Upper lobe of right lung (tissue), 1 donor: ENCODE data around the gene DSCAM. TPM values are rescaled to one million over a fixed set of nuclear protein-coding genes. Genes with fewer than 3 reads are reported as not detected.

Experiments
- ATAC-seq: fragments of 200-7000 bp; cut with Tn5 transposase; one replicate; pipeline ENCODE4 v1.9.1; 2020; ENCODE audit warnings: mild to moderate bottlenecking, moderate library complexity
- DNase-seq: peaks from one replicate; pipeline ENCODE4 v3.0.0-alpha.2; 2020
- H3K27ac ChIP-seq: fragments of 200-600 bp; one replicate; pipeline ENCODE4 v1.8.0; 2022
- H3K27me3 ChIP-seq: fragments of 200-600 bp; one replicate; pipeline ENCODE4 v1.8.0; 2022; ENCODE audit warnings: mild to moderate bottlenecking
- H3K36me3 ChIP-seq: fragments of 200-600 bp; one replicate; pipeline ENCODE4 v1.8.0; 2022
- H3K4me1 ChIP-seq: fragments of 200-600 bp; one replicate; pipeline ENCODE4 v1.8.0; 2022
- H3K4me3 ChIP-seq: fragments of 200-600 bp; one replicate; pipeline ENCODE4 v1.8.0; 2022; ENCODE audit warnings: mild to moderate bottlenecking
- H3K9me3 ChIP-seq: fragments of 200-600 bp; one replicate; pipeline ENCODE4 v1.8.0; 2022
- intact Hi-C: fragments of 100-400 bp; cut with DNase I; formaldehyde crosslinking; loops from one replicate; pipeline ENCODE4 v1.11.0; 2022
- total RNA-seq: library from RNA; stranded (reverse); fragmentation: NEBNext Ultra II Directional; extraction: Animal tissue kit (Norgen Biotek cat#: 25700); gene quantifications from one replicate; pipeline ENCODE4 v1.2.1, GENCODE V29; 2021
- TF ChIP-seq, protein P1 (sequence below): fragments of 200-600 bp; IDR thresholded peaks from one replicate; pipeline ENCODE4 v1.8.0; 2022; ENCODE audit warnings: antibody characterized with exemption
- donor health status: DM: no; HTN: yes; CAD: no; lungs with severe emphysema.

The DSCAM gene
- total RNA-seq, 1 donor from 2014 or later = not detected

- intact Hi-C loops = no loop called here
- ATAC-seq (no peak), DNase-seq (no peak)
- Histone ChIP-seq H3K27me3 (no peaks in the 10 kb centered on the region), H3K36me3 (no peaks in the 10 kb centered on the region), H3K27ac (no peak overlapping the region), H3K9me3 (no peaks in the 10 kb centered on the region), H3K4me3 (no peak overlapping the region), H3K4me1 (no peaks in the 10 kb centered on the region)
- TF ChIP-seq, protein P1, sequence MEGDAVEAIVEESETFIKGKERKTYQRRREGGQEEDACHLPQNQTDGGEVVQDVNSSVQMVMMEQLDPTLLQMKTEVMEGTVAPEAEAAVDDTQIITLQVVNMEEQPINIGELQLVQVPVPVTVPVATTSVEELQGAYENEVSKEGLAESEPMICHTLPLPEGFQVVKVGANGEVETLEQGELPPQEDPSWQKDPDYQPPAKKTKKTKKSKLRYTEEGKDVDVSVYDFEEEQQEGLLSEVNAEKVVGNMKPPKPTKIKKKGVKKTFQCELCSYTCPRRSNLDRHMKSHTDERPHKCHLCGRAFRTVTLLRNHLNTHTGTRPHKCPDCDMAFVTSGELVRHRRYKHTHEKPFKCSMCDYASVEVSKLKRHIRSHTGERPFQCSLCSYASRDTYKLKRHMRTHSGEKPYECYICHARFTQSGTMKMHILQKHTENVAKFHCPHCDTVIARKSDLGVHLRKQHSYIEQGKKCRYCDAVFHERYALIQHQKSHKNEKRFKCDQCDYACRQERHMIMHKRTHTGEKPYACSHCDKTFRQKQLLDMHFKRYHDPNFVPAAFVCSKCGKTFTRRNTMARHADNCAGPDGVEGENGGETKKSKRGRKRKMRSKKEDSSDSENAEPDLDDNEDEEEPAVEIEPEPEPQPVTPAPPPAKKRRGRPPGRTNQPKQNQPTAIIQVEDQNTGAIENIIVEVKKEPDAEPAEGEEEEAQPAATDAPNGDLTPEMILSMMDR = no peak
Measured at GRCh38 chr21:40379881-40380810, 466.8 kb downstream of the DSCAM start.

GRCh38 chr21:40377135-40377534 lies 469.8 kb downstream of the DSCAM start:
- TF ChIP-seq, protein P1 = no peak
- Histone ChIP-seq H3K4me3 (no peak overlapping the region), H3K27ac (no peak overlapping the region), H3K9me3 (no peaks in the 10 kb centered on the region), H3K27me3 (no peaks in the 10 kb centered on the region), H3K4me1 (no peaks in the 10 kb centered on the region), H3K36me3 (no peaks in the 10 kb centered on the region)
- no peak for DNase-seq
- intact Hi-C loops = no loop called here
- ATAC-seq = no peak

- no peak for ATAC-seq
- Histone ChIP-seq H3K4me3 (no peak overlapping the region), H3K36me3 (no peaks in the 10 kb centered on the region), H3K9me3 (no peaks in the 10 kb centered on the region), H3K4me1 (no peaks in the 10 kb centered on the region), H3K27me3 (no peaks in the 10 kb centered on the region), H3K27ac (no peak overlapping the region)
- TF ChIP-seq, protein P1 = no peak
- no peak for DNase-seq
- intact Hi-C loops = no loop called here
Measured at GRCh38 chr21:40373761-40374160, 473.2 kb downstream of the DSCAM start.

DNA sequence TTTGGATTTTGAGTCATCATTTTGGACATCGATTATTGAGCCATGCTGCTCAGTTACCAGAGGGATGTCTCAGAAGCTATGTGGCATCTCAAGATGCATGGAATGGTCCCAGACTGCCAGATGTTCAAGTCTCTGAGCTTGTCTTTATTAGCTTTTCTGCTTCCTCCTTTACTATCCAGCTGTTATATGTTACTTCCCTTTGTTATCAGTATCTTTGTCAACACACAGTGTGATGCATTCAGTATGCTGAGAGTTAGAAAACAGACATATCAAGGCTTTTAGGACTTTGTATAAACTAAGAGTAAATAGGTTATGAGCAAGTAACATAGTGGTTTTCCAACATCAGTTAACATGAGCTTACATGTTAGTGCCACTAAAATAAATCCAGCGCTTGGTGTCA lies 474.5 kb downstream of the DSCAM start:
- Histone ChIP-seq H3K27me3 (no peaks in the 10 kb centered on the region), H3K9me3 (no peaks in the 10 kb centered on the region), H3K27ac (no peak overlapping the region), H3K36me3 (no peaks in the 10 kb centered on the region), H3K4me1 (no peaks in the 10 kb centered on the region), H3K4me3 (no peak overlapping the region)
- TF ChIP-seq, protein P1 = no peak
- ATAC-seq (no peak), DNase-seq (no peak)
- intact Hi-C loops = no loop called here

GRCh38 chr21:40371329-40371728 lies 475.6 kb downstream of the DSCAM start:
- no peak overlapping the region for H3K27ac ChIP-seq
- H3K27me3 ChIP-seq = no peaks in the 10 kb centered on the region
- H3K4me3 ChIP-seq = no peak overlapping the region
- no peaks in the 10 kb centered on the region for H3K4me1 ChIP-seq
- no peaks in the 10 kb centered on the region for H3K9me3 ChIP-seq
- no peak for DNase-seq
- TF ChIP-seq, protein P1 = no peak
- no peak for ATAC-seq
- intact Hi-C loops = no loop called here
- H3K36me3 ChIP-seq = no peaks in the 10 kb centered on the region
